NK-92 (cell line): ENCODE results near the gene CTXND1.

Experiments used
- DNase-seq: peaks from one replicate; lab custom pipeline; 2025; ENCODE audit not compliant: unreplicated experiment; lab: John Stamatoyannopoulos, UW

Gene CTXND1

DNA sequence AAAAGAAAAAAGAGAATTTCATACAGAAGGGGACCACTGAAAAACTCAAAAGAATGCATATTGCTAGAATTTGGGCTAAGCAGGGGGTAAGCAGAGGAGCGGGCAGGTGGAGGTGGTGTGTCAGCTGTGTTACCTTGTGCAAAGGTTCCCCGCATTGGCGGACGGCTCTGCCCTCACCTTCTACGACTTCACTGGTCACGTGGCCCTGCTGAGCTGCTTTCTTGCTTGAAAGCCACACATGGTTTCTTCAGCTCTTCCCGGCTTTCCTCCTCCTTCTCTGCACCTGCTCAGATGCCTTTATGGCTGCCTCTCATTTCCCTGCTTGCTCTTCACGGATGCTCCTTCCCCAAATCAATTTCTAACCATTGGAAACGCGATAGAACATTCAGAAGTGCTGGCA, 68.7 kb downstream of the CTXND1 start:
- no peak for DNase-seq

DNA sequence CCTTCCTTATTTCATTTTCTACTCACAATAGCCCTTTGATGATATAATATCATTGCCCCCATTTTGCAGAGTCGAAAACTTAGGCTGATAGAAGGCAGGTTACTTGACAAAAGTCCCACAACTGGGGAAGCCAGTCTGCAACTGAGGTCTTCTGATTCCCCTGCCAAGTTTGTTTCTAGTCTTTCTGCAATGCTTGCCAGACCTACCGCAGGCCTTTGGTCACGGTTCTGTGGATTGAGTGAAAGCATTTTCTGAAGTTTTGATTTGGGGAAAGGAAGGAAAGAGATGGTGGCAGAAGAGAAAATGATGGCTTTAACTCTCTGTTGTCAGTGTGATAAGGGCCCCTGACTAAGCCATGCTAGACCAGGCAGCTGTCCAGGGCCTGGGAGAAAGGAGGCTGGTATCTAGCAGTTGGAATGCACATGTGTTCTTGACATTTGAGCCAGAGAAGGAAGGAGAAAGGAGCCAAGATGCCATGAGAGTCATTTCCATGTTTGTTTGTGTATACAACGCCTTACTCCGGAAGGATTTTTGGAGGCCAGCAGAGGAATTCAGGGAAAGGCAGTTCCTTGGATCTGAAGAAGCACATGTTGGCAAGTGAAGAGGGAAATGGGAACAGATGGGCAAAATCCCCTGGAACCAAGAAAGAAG, 69.3 kb downstream of the CTXND1 start:
- DNase-seq = no peak

DNA sequence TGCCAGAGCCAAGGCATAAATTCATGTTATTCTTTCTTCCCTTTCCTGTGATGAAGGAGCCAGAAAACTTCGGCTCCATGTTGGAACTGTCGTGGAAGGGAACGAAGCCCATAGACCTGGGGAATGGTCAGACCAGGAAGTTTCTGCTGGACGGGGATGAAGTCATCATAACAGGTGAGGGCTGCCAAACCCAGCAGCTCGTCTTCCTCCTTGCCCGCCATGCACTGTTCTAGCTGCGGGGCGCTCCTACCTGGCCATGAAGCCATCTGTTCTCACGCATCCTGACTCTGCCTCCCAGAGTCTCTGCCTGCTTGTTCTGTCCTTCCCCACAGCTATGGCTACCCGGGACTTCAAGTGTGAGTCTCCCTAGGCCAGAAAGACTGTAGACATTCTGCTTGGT, 71.0 kb downstream of the CTXND1 start:
- DNase-seq = no peak

GRCh38 chr15:80180468-80180867, 71.5 kb downstream of the CTXND1 start:
- DNase-seq = no peak

DNA sequence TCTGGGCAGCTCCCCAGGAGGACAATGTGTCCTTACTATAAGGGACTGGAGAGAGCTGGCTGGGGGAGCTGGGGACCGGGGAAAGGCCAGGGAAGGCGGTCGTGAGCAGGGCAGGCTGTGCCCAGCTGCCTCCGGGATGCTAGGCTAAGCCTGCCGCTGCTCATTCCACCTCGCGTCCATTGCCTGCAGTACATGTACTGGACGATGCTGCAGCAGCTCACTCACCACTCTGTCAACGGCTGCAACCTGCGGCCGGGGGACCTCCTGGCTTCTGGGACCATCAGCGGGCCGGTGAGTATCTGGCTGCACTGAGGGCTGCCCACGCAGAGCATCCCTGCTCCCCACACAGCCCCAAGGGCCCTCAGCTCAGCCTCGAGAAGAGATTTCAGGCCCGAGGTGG, 72.1 kb downstream of the CTXND1 start:
- no peak for DNase-seq

DNA sequence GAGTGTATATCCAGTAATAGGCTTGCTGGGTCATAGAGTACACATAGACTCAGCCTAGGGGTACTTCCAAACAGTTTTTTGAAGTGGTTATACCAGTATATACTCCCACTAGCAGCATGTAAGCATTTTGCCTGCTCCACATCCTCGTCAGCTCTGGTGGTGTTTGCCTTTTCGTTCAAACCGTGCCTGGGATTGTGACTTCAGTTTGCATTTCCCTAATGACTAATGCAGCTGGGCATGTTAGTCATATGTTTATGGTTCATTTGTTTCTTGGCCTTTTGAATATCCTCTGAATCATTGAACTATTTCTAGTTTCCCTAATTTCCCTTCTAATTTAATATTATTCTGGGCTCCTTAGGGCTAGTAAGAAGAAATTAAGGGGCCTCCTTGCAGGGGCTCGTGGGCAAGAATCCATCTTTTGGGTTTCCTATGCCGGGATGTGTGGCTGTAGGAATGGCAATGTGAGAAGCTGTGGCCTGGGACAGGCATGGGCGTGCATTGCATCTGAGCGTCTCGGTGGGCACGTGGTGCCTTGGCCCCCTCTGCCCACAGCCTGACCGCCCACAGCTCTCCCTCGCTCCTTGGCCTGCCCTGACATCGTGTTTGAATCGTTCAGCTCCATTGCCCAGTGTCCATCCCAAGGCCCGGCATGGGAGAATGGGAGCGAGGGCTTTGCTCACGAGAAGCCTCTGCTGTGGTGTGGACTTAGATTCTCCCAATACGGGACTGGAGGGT, 72.8 kb downstream of the CTXND1 start:
- no peak for DNase-seq

GRCh38 chr15:80177156-80177555, 74.9 kb downstream of the CTXND1 start:
- DNase-seq = no peak

GRCh38 chr15:80176443-80176842, 75.6 kb downstream of the CTXND1 start:
- DNase-seq = no peak

- no peak for DNase-seq
Measured at GRCh38 chr15:80175436-80175835, 76.6 kb downstream of the CTXND1 start.

GRCh38 chr15:80174017-80174746, 77.8 kb downstream of the CTXND1 start:
- no peak for DNase-seq

- no peak for DNase-seq
Measured at GRCh38 chr15:80173022-80173759, 78.8 kb downstream of the CTXND1 start.

GRCh38 chr15:80172401-80172800, 79.6 kb downstream of the CTXND1 start:
- no peak for DNase-seq

GRCh38 chr15:80171787-80172186, 80.2 kb downstream of the CTXND1 start:
- no peak for DNase-seq

DNA sequence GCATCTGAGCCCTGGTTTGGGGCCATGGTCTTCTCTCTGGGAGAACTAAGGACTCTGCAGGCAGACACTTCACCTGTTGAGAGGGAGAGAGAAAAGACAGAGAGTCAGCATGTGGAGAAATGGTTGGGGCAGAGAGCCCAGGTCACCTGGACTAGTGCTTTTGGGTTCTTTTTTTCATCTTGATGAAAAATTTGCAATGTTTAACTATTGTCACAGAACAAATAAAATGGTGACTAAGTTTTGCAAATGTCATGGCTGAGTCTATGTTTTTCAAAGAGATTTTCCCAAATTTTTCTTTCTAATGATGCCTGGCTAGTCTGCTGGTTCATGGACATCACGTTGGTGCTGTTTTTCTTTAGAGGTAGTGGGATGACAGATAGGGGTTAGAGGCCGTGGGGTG, 81.4 kb downstream of the CTXND1 start:
- no peak for DNase-seq

DNA sequence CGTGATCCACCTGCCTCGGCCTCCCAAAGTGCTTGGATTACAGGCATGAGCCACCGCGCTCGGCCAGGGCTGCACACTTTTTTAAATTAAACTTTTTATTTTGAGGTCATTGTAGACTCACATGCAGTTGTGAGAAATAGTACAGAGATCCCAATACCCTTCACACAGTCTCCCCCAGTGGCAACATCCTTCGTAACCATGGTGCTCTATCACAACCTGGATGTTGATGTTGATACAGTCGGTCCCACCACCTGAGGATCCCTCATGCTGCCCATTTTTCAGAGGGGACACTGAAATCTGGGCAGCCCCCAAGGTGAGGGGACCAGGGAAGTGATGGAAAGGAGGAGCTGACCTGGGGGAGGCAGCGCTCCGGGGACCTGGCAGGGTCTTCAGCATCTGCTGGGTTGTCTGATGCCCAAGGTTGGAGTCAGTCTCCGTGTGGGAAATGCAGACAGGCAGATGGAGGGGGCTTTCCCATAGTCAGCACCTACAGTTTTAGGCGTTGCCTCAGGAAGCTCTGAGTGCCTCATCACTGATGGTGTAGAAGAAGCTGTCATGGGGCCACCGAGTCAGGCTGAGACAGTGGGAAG, 82.2 kb downstream of the CTXND1 start:
- no peak for DNase-seq

- no peak for DNase-seq
Measured at GRCh38 chr15:80168421-80168820, 83.6 kb downstream of the CTXND1 start.

- no peak for DNase-seq
Measured at GRCh38 chr15:80167936-80168335, 84.1 kb downstream of the CTXND1 start.

GRCh38 chr15:80163897-80164296, 88.1 kb downstream of the CTXND1 start:
- DNase-seq = no peak

GRCh38 chr15:80163217-80163616, 88.8 kb downstream of the CTXND1 start:
- DNase-seq = no peak

DNA sequence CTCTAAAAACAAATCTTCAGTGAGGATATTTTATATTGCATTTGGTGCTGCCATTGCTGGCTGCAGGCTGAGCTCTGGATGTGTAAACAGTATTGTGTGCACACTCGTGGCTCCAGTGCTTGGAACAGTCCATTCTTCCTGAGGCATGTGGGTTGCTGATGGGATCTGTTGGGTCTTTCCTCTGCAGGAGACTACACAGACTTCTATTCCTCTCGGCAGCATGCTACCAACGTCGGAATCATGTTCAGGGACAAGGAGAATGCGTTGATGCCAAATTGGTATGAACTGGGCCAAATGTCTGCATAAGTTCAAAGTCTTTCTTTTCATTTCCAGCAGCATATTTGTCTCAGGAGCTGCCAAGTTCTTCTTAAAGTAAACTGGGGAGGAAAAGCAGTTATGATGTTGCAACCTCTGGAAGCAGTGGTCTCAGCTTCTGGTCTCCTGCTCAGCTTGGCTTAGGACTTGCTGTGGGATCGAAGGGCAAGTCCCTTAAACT, 89.9 kb downstream of the CTXND1 start:
- no peak for DNase-seq

- DNase-seq = no peak
Measured at GRCh38 chr15:80161468-80162016, 90.5 kb downstream of the CTXND1 start.
